Measurements from ENCODE around the gene LGMN.
A peak's percentile ranks its signal among the peaks of the same experiment; 100 is the strongest.

Gene LGMN

GRCh38 chr14:92719421-92719820, 29.0 kb downstream of the LGMN start:
- Histone ChIP-seq H3K4me2 (ENCODE audit: low read depth, low read length, poor library complexity, severe bottlenecking) (no peak overlapping the region), H3K36me3 (ENCODE audit: insufficient read depth, low read length) (no peaks in the 10 kb centered on the region), H3K4me3 (ENCODE audit: low read length, poor library complexity, severe bottlenecking) (no peak overlapping the region), H3K79me2 (ENCODE audit: insufficient read depth, low read length) (no peaks in the 10 kb centered on the region), H3K4me1 (ENCODE audit: insufficient read depth, low read length, poor library complexity, severe bottlenecking) (peaks cover 19% of the 10 kb centered on the region), H3K9me2 (replicated peaks; ENCODE audit: low read depth, low read length) (no peaks in the 10 kb centered on the region), H3K9me3 (ENCODE audit: insufficient read depth, low read depth, low read length) (no peaks in the 10 kb centered on the region), H3K9ac (ENCODE audit: low read depth, low read length, poor library complexity, severe bottlenecking) (no peak overlapping the region), H3K27me3 (ENCODE audit: insufficient read depth, low read length, poor library complexity, severe bottlenecking) (no peaks in the 10 kb centered on the region), H3F3A (ENCODE audit: low read depth) (no peaks in the 10 kb centered on the region), H2AFZ (ENCODE audit: low read length) (no peak overlapping the region), H4K20me1 (ENCODE audit: insufficient read depth, low read length, poor library complexity, severe bottlenecking) (no peaks in the 10 kb centered on the region)
- no peak for TF ChIP-seq CTCF (conservative IDR thresholded peaks at IDR 0.05; ENCODE audit: low read length)
- no peak for TF ChIP-seq EZH2phosphoT487 (IDR thresholded peaks at IDR 0.05; ENCODE audit: borderline replicate concordance)

- no peaks in the 10 kb centered on the region for H3F3A ChIP-seq (ENCODE audit: low read depth)
- no peak overlapping the region for H2AFZ ChIP-seq (ENCODE audit: low read length)
- no peaks in the 10 kb centered on the region for H3K79me2 ChIP-seq (ENCODE audit: insufficient read depth, low read length)
- H3K36me3 ChIP-seq (ENCODE audit: insufficient read depth, low read length) = no peaks in the 10 kb centered on the region
- no peaks in the 10 kb centered on the region for H4K20me1 ChIP-seq (ENCODE audit: insufficient read depth, low read length, poor library complexity, severe bottlenecking)
- no peak overlapping the region for H3K4me2 ChIP-seq (ENCODE audit: low read depth, low read length, poor library complexity, severe bottlenecking)
- H3K4me1 ChIP-seq (ENCODE audit: insufficient read depth, low read length, poor library complexity, severe bottlenecking) = peaks cover 19% of the 10 kb centered on the region
- no peaks in the 10 kb centered on the region for H3K9me3 ChIP-seq (ENCODE audit: insufficient read depth, low read depth, low read length)
- no peak overlapping the region for H3K4me3 ChIP-seq (ENCODE audit: low read length, poor library complexity, severe bottlenecking)
- H3K27me3 ChIP-seq (ENCODE audit: insufficient read depth, low read length, poor library complexity, severe bottlenecking) = no peaks in the 10 kb centered on the region
- no peaks in the 10 kb centered on the region for H3K9me2 ChIP-seq (replicated peaks; ENCODE audit: low read depth, low read length)
- no peak overlapping the region for H3K9ac ChIP-seq (ENCODE audit: low read depth, low read length, poor library complexity, severe bottlenecking)
- TF ChIP-seq CTCF (conservative IDR thresholded peaks at IDR 0.05; ENCODE audit: low read length) (no peak), EZH2phosphoT487 (IDR thresholded peaks at IDR 0.05; ENCODE audit: borderline replicate concordance) (no peak)
Measured at GRCh38 chr14:92718664-92719063, 29.8 kb downstream of the LGMN start.

- Histone ChIP-seq H3K79me2 (ENCODE audit: insufficient read depth, low read length) (no peaks in the 10 kb centered on the region), H3K4me3 (ENCODE audit: low read length, poor library complexity, severe bottlenecking) (peak overlapping the region; percentile 53), H3K36me3 (ENCODE audit: insufficient read depth, low read length) (no peaks in the 10 kb centered on the region), H3K4me2 (ENCODE audit: low read depth, low read length, poor library complexity, severe bottlenecking) (peak overlapping the region; percentile 62), H4K20me1 (ENCODE audit: insufficient read depth, low read length, poor library complexity, severe bottlenecking) (no peaks in the 10 kb centered on the region), H3K27me3 (ENCODE audit: insufficient read depth, low read length, poor library complexity, severe bottlenecking) (no peaks in the 10 kb centered on the region), H3K9me3 (ENCODE audit: insufficient read depth, low read depth, low read length) (no peaks in the 10 kb centered on the region), H3K9me2 (replicated peaks; ENCODE audit: low read depth, low read length) (no peaks in the 10 kb centered on the region), H3K9ac (ENCODE audit: low read depth, low read length, poor library complexity, severe bottlenecking) (peak overlapping the region; percentile 52), H3K4me1 (ENCODE audit: insufficient read depth, low read length, poor library complexity, severe bottlenecking) (peaks cover 19% of the 10 kb centered on the region), H3F3A (ENCODE audit: low read depth) (no peaks in the 10 kb centered on the region), H2AFZ (ENCODE audit: low read length) (peak overlapping the region; percentile 35)
- TF ChIP-seq CTCF (conservative IDR thresholded peaks at IDR 0.05; ENCODE audit: low read length) = no peak
- TF ChIP-seq EZH2phosphoT487 (IDR thresholded peaks at IDR 0.05; ENCODE audit: borderline replicate concordance) = no peak
Measured at GRCh38 chr14:92717571-92718042, 30.8 kb downstream of the LGMN start.
